GM19238 (cell line): Measurements from ENCODE around the gene ADH5.
"Not testable (repeated sequence)": the region's sequence is repeated elsewhere in the genome, so short reads cannot be mapped to it uniquely, and the experiment has no call there.

Source experiments
- DNase-seq: peaks from one replicate; pipeline ENCODE4 v3.0.0; 2011; ENCODE audit warnings: low spot score; ENCODE audit not compliant: insufficient read length

The ADH5 gene

DNA sequence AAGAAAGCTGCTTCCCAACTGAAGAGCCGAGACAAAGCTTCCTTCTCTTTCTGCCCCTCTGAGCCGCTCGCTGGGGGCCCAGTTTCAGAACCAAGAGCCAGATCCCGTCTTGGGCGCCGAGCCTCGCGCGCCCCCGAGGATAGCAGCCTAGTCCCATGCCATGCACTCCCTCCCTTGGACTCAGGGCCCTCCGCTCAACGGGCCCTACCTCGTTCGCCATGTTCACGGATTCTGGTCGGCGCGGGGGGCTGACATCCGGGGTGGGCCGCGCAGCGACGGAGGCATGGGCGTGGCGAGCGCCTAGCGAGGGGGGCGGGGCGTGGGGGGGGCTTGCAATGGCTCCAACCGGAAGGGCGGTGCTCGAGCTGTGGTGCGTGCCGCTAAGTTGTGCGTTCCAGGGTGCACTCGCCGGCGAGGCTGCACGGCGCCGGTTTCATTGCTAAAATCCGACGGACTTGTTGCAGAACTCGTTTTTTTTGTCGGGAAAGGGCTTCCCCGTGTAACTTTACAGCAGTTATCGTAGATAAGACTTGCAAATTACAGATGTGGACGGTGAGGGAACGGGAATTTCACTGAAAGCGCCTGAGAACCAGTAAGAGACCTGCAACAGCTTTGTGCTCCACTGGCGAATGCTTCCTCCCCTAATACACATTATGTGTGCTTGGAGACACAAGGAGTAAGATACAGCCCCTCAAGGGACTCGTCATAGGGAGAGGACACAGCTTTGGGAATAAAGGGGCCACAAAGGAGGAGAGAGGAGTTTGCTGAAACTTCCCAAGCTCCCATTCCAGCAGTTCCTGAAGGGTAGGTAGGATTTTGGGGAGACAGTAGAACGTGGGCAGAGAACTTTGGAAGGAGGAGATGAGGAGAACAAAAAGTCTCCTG, at the start of gene ADH5:
TSS of gene ADH5 (minus strand) at position 308 of the 885 bp plus-strand sequence. CDS start at position 220, 88 bp downstream.
- peak; percentile 77 for DNase-seq

DNA sequence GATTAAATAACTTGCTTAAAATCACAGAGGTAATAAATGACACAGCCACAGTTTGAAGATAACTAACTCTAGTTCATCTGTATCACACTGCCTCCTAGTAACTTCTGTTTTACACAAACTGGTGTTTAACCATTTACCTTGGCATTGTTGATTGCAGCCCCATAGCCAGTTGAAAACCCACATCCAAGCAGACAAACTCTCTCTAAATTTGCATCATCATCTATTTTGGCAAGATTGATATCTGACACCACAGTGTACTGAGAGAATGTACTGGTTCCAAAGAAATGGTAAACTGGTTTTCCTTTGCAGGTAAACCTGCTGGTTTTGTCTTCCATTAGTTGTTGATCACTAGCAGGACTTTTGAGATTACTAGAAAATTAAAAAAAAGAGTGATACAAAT, 47.7 kb upstream of the ADH5 start:
- no peak for DNase-seq

DNA sequence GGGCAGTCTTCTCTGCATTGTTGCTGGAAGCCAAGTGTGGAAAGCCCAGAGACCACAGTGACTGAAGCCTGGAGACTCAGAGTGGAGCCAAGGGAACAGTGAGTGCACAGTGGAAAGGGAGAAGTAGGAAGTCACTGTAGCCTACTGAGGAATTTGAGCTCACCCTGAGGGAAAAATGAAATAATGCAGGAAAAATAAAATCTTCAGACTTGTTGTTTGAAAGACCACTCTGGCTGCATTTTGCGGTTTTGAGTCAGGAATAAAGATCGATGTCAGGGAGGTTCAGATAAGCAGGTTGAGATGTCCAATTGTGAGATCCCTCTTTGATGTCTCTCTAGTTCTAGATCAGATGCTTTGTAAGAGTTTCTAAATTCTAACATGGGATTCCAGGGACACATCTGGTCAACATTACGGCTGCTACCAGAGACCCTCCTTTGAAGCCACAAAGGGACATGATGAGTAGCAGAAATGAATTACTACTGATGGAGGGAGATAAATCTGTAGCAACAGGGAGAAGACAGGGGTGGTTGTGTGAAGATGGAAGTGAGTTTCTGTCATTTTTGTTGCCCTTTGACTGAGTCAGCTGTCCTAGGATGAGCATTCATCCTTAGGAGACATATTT, 47.1 kb upstream of the ADH5 start:
- no peak for DNase-seq

DNA sequence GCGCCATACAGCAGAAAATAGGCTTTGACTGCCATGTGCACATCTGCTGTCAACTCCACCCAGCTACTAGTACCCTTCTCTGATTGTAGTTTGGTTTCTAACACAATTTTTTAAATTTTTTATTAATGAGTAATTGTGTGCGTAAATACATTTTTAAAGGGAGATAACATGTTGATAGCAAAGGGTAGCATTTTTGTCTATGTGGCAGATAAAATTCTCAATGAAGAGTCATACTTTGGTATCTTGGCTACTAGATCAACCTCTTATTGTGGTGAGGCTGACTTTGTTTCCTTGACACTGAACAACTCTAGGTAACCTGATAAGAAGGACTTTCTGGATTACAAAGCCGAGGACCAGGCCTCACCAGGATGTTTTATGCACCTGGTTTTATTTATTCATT, 46.0 kb upstream of the ADH5 start:
- no peak for DNase-seq

DNA sequence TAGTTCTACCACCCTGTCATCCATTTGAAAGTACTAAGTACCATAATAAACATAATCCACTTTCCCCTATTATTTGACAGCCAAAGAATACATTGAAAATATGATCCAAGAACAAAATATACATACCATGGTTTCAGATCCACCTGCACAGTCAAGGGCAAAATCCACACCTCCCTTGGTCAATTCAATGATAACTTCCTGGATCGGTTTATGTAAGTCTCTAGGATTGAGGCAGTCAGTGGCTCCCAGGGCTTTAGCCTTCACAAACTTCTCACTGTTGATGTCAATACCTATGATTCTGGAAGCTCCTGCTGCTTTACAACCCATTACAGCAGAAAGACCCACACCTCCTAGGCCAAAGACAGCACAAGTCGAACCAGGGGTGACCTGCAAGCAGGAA, 42.8 kb upstream of the ADH5 start:
- DNase-seq: no peak

DNA sequence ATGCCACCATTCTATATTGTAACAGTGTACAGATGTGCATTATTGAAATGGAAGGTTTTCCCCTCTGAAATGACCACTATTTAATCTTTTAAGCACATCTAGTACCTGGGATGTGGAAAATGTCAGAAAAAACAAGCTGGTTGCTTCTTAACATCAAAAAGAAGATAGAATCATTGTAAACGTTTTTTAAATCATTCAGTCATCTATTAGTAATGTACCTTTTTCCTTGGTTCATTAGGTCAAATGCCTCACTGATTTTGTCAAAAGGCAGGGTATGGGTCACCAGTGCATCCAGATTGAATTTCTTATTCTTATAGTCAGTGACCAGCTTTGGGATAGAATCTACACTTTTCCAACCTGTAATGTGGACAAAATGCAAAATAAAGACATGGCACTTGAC, 37.8 kb upstream of the ADH5 start:
- DNase-seq: no peak

DNA sequence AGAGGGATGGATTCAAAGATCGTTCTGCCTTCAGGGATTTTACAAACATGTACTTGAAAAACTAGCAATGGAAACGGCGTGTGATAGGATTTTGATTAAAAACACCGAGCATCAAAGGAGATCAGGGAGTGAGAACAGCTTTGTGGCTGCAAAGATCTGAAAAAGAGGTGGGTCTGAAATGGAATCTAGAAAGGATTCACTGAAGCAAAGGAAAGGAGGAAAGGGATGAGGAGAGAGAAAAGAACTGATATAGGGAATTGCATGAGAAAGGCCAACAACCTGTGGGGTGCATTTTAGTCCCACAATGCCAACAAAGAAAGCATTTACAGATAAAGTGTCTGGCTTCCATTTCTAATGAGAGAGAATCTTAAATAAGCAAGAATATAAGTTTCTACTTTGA, 32.4 kb upstream of the ADH5 start:
- no peak for DNase-seq

DNA sequence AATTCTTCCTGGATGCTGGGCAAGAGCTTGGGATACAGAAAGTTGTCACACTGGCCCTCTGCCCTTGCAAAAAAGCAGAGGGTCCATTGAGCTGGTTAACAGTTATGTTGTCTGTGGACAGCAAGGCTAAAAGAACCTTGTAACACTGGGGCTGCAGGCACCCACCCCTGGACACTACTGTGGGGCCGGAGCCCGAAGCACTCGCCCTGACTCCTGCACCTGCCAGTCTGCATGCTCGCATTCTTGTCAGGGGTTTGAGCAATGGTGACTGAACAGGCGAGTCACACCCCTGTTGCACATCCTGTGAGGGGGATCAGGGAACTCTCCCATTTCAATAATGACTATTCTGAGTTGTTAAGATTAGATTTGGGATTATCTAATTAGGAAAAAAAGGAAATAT, 31.9 kb upstream of the ADH5 start:
- DNase-seq: no peak

DNA sequence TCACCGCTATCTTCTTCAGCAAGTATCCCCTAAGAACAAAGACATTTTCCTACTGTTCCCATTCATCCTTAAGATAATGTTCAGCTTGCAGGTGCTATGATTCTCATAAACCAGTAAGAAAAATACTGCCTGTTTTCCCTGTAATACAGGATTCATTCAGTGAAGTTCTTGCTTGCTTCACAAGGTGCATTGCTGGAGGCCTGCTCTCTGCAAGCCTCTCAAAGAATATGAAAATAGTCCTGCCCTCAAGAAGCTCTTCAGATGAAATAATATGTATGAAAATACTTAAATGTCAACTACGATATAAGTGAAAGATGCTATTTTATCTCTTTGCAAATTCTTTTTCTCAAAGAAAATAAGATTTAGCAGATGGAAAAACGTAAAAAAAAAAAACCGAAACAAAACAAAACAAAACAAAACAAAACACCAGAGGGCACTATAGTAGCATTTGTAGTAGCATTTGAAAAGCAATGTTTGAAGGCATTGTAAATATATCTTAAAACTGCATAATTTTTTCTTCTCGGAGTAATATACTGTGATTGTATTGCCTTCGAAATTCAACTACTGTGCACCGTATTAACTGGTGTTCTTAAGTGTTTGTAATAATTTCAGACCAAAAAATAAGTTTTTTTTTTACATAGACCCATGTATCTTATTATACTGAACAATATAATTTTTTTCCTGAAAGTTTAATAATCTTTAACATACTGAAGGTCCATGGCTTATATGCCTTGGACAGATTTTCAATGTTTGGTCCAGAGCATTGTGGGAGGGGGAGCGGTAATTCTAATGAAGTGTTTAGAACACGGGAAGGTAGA, 29.5 kb upstream of the ADH5 start:
- DNase-seq: no peak

DNA sequence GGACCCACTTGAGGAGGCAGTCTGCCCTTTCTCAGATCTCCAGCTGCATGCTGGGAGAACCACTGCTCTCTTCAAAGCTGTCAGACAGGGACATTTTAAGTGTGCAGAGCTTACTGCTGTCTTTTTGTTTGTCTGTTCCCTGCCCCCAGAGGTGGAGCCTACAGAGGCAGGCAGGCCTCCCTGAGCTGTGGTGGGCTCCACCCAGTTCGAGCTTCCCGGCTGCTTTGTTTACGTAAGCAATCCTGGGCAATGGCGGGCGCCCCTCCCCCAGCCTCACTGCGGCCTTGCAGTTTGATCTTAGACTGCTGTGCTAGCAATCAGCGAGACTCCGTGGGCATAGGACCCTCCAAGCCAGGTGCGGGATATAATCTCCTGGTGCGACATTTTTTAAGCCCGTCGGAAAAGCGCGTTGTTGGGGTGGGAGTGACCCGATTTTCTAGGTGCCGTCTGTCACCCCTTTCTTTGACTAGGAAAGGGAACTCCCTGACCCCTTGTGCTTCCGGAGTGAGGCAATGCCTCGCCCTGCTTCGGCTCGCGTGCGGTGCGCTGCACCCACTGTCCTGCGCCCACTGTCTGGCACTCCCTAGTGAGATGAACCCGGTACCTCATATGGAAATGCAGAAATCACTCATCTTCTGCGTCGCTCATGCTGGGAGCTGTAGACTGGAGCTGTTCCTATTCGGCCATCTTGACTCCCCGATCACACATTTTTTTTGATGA, 28.7 kb upstream of the ADH5 start:
- DNase-seq: not testable (repeated sequence)

DNA sequence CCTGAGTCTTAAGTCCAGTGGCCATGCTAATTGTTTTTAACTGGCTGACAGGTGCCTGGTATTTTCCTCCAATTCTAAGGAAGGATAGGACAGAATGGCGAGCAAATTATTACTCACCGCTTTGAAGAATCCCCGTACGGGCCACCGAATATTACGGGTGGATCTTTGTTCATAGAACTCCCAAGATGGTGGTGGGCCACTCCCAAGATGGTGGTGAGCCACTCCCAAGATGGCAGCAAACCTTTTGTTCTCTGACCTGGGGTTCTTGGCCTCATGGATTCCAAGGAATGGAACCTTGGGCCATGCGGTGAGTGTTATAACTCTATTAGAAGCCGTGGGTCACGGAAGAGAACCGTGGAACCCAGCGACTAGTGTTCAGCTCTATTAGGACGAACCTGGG, 20.7 kb upstream of the ADH5 start:
- DNase-seq: not testable (repeated sequence)

DNA sequence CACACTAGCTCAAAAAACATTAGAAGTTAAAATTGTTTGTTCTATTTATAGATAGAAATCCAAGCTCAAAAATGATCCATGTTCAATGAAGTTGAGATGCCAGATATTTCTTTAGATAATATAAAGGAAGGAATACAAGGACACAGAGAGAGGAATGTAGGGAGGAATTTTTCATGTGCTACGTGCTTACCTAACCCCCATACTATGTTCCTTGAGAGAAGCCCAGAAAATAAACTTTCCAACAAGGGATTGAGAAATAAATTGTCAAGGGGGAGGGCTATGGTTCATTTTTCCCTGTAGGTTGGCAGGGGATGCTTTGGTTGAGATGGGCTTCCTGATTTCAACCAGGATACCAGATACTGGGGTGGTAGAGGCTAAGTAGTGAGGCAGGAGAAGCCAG, 15.6 kb upstream of the ADH5 start:
- DNase-seq: no peak

DNA sequence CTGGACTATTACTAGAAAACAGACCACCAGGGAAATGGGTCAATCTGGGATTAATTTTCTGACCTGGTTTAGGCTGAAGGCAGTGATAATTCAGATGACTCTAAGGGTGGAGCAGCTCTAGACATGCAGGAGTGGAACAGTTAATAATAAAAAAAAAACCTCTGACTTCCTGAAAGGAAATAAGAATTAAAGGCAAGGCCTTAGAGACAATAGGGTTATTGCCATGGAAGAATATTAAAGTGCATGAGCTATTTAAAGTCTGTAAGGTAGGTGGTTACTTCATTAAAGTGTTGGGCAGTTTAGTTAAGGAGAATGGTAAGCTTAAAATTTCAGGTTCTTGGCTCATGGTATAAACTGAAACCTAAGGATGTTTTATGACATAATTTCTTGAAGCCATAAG, 14.6 kb upstream of the ADH5 start:
- no peak for DNase-seq

DNA sequence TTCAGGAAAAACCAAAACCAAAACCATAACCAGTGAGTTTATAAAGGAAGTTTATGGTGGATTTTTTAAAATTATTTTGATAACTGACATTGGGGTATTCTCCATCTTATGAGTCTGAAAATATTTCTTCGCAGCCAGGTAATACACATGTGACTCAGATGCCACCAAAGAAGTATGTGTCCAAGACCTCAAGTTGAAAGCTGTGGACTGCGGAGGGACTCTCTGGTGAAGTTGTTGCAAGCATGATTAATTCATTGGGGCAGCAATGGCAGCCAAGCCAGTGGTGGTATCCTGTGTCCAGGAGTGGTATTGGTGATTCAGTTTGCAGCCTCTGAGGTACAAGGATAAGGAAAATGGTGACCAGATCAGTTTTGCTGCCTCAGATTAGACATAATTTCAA, 14.0 kb upstream of the ADH5 start:
- DNase-seq: no peak

DNA sequence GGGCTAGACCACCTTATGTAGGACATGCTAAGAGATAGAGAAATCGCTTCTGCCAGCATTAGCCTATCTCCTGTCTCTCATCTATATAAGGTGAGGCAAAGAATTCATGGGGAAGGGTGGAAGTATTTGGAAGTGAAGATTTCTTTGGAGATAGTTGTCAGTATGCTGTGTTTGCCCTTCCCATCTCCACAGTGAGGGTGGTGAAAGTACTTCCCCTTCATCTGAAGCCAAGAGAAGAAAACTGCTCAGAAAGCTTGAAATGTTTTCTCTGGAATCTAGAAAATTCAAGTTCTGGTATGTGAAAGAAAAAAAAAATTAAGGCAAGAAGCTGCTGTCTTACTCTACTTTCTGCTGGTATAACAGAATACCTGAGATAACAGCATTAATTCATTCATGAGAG, 12.3 kb upstream of the ADH5 start:
- no peak for DNase-seq

DNA sequence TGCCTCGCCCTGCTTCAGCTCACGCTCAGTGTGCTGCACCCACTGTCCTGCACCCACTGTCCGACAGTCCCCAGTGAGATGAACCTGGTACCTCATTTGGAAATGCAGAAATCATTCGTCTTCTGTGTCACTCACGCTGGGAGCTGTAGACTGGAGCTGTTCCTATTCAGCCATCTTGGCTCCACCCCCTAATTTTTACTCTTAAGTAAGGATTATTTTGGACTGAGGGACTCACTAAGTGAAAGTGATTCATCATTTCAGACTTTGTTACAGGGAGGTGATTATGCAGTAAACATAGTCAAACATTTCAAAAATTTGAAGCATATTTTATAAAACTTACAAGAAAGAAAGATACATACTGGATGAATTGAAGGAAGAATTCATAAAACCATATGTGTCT, 11.2 kb upstream of the ADH5 start:
- not testable (repeated sequence) for DNase-seq

DNA sequence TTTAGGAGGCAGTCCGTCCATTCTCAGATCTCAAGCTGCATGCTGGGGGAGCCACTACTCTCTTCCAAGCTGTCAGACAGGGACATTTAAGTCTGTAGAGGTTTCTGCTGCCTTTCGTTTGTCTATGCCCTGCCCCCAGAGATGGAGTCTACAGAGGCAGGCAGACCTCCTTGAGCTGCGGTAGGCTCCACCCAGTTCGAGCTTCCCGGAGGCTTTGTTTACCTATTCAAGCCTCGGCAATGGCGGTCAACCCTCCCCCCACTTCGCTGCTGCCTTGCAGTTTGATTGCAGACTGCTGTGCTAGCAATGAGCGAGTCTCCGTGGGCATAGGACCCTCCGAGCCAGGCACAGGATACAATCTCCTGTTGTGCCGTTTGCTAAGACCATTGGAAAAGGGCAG, 10.7 kb upstream of the ADH5 start:
- no peak for DNase-seq

DNA sequence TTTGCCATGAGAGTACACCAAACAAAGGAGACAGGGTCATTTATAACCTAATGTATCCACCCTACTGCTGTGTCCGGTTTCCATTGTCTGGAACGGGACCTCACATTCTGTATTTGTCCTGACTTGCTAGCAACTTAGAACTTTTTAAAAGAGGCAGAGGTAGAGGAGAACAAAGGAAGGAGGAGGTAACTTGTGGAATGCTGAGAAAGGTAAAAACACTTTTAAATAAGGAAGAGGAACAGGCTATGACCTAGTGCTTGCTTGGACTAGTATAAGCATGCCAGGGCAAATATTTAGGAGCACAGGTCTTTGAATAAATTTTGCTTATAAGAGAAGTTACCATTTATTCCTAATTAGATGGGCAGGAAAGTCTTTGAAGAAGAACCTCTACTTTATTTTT, 3.3 kb upstream of the ADH5 start:
- not testable (repeated sequence) for DNase-seq

DNA sequence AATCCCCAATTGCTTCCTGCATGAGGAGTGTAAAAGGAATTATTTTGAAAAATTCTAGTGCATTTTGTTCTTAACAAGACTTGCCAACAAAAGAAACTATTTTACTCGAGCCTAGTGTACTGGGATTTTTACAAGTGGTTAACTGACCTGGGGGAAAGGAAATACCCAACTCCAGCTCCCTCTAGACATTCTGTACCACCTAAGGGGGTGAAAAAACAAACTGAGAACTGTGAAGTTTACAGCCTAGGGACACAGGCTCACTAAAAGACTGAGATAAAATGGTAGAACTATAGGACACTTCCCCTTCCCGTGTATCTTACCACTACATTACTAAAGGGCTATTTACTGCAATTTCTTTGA, 2.6 kb upstream of the ADH5 start:
- DNase-seq: no peak

DNA sequence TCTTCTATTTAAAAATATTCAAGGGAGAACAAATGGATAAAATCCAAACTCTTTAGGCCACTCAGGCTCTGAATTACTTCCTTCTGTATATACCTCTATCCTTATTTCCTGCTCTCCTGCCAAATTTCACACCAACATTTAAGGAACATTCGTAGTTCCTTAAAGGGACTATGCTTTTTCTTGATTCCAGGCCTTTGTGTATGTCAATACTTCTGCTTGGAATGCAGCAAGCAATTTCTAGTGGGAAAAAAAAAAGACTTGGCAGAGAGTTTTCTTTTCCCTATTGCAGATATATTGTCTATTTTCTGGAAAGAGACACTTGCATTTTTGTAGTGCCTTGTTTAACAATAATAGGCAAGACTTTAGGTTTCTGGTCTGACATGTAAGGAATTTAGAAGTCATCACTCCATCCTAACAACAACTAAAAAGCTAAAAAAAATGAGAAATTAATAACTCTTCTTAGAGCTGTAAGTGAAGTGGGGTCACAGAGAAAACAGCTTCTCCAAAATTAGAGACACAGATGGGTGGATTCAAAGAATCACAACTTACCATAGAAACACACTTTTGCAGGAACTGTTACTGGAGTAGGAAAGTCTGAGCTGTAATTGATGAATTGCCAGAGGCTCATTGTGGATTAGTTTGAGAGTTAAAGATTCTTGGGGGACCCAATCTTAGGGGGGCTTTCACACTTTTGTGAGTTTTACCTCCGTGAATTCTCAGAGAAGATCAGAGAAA, 2.1 kb upstream of the ADH5 start:
- DNase-seq: no peak

DNA sequence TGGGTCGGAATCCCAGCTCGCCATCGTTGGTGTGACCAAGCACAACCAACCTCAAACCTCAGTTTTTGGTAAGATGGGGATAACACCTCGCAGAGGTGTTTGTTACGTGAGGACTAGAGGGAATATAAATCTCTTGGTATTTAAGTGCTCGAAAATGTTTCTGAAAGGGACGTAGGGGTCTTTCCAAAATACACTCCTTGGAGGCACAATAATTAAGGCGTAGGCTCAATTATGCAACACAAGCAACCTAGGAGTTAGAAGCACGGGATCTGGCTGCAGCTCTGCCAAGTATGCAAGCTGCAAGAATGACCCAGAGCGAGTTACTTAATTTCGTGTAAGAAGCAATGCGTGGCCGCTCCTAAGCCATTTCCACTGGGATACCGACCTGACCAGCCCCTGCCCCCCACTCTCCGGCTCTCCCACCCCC, 552 bp downstream of the ADH5 start:
- DNase-seq: no peak
